ENCODE measurements around the gene PHF12. TPM values are rescaled to one million over a fixed set of nuclear protein-coding genes. Genes with fewer than 3 reads are reported as not detected.

PHF12 gene
- total and polyA plus RNA-seq, 11 donors: 8.2 to 31.2 (median 20.9) TPM

- Histone ChIP-seq H3K4me1 (peaks cover 0 to 17% (median 9%) of the 10 kb centered on the region in 12 donors), H3K27ac (peak overlapping the region in 11 of 12 donors; percentile 68 to 88 (median 75)), H3K4me3 (peak overlapping the region; percentile 69 to 93 (median 76)), H3K27me3 (no peaks in the 10 kb centered on the region), H3K9me3 (no peaks in the 10 kb centered on the region), H3K36me3 (peaks cover 0 to 45% (median 37%) of the 10 kb centered on the region in 9 donors)
- WGBS, 4 donors: 12 to 21% (median 19%) methylated on average over 5 of the region's 5 CpGs
- ATAC-seq: no peak
- no peak for TF ChIP-seq POLR2A (IDR thresholded peaks at IDR 0.05)
- TF ChIP-seq, protein P1, sequence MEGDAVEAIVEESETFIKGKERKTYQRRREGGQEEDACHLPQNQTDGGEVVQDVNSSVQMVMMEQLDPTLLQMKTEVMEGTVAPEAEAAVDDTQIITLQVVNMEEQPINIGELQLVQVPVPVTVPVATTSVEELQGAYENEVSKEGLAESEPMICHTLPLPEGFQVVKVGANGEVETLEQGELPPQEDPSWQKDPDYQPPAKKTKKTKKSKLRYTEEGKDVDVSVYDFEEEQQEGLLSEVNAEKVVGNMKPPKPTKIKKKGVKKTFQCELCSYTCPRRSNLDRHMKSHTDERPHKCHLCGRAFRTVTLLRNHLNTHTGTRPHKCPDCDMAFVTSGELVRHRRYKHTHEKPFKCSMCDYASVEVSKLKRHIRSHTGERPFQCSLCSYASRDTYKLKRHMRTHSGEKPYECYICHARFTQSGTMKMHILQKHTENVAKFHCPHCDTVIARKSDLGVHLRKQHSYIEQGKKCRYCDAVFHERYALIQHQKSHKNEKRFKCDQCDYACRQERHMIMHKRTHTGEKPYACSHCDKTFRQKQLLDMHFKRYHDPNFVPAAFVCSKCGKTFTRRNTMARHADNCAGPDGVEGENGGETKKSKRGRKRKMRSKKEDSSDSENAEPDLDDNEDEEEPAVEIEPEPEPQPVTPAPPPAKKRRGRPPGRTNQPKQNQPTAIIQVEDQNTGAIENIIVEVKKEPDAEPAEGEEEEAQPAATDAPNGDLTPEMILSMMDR (IDR thresholded peaks at IDR 0.05): no peak
- intact Hi-C loops (cut with DNase I): loop anchor here in 3 of 10 donors (5.0 to 10.0 kb wide), 3 partner anchors 42 to 91 kb away; partner anchors contain the start of gene FLOT2 (in 1 of the 3)
- no peak for DNase-seq
Measured at GRCh38 chr17:28855336-28855679, 96.0 kb downstream of the PHF12 start.

MicroRNAs within 50 kb of the gene (microRNA counts, 767-probe panel; counts per million panel counts)
- microRNA hsa-miR-144-3p (3,007 to 3,436 counts per million in 2 donors), microRNA hsa-miR-451a (4,973 to 5,163 counts per million in 2 donors)

Small RNA genes within 50 kb of the gene (microRNA-seq; reads per million reads assigned to microRNA genes)
- 0 reads per million in 4 donors for gene MIR451B

Other genes with a start within 250 kb of the PHF12 start
- 1 to 10 TPM in 6 of 9 donors, under 1 TPM in 3; 0.65 to 2.3 (median 1.0) TPM for gene PROCA1, start 239.6 kb downstream of the PHF12 start, total RNA-seq
- gene PROCA1, start 239.6 kb downstream of the PHF12 start, polyA plus RNA-seq: 1 to 10 TPM in 1 of 2 donors, under 1 TPM in 1; 0.64 to 2.6 TPM
- gene RAB34, start 233.7 kb downstream of the PHF12 start, total RNA-seq: 10 to 100 TPM; 11.5 to 31.7 (median 14.9) TPM
- gene RAB34, start 233.7 kb downstream of the PHF12 start, polyA plus RNA-seq: 10 to 100 TPM; 17.7 to 25.1 TPM
- gene RPL23A, start 231.5 kb downstream of the PHF12 start, total RNA-seq: 1,000 to 10,000 TPM in 1 of 9 donors, 100 to 1,000 TPM in 8; 255 to 1,006 (median 869) TPM
- 1,000 to 10,000 TPM in 1 of 2 donors, 100 to 1,000 TPM in 1; 458 to 1,439 TPM for gene RPL23A, start 231.5 kb downstream of the PHF12 start, polyA plus RNA-seq
- gene TLCD1, start 225.3 kb downstream of the PHF12 start, total RNA-seq: 1 to 10 TPM in 7 of 9 donors, under 1 TPM in 2; 0.52 to 4.8 (median 1.7) TPM
- 10 to 100 TPM in 1 of 2 donors, 1 to 10 TPM in 1; 2.5 to 11.7 TPM for gene TLCD1, start 225.3 kb downstream of the PHF12 start, polyA plus RNA-seq
- 1 to 10 TPM in 5 of 9 donors, under 1 TPM in 4; 0.28 to 2.8 (median 1.2) TPM for gene NEK8, start 222.7 kb downstream of the PHF12 start, total RNA-seq
- gene NEK8, start 222.7 kb downstream of the PHF12 start, polyA plus RNA-seq: 1 to 10 TPM; 1.0 to 1.1 TPM
- gene TRAF4, start 207.5 kb downstream of the PHF12 start, total RNA-seq: 10 to 100 TPM in 1 of 9 donors, 1 to 10 TPM in 8; 1.5 to 11.5 (median 2.7) TPM
- 1 to 10 TPM; 1.9 to 4.5 TPM for gene TRAF4, start 207.5 kb downstream of the PHF12 start, polyA plus RNA-seq
- gene FAM222B, start 108.7 kb downstream of the PHF12 start, total RNA-seq: 10 to 100 TPM; 14.4 to 33.2 (median 16.7) TPM
- 10 to 100 TPM in 1 of 2 donors, 1 to 10 TPM in 1; 9.2 to 28.1 TPM for gene FAM222B, start 108.7 kb downstream of the PHF12 start, polyA plus RNA-seq
- 10 to 100 TPM; 28.0 to 78.2 (median 41.1) TPM for gene ERAL1, start 96.5 kb downstream of the PHF12 start, total RNA-seq
- gene ERAL1, start 96.5 kb downstream of the PHF12 start, polyA plus RNA-seq: 10 to 100 TPM; 35.5 to 63.9 TPM
- gene FLOT2, start 53.8 kb downstream of the PHF12 start, total RNA-seq: 100 to 1,000 TPM in 3 of 9 donors, 10 to 100 TPM in 6; 81.1 to 139 (median 95.2) TPM
- 10 to 100 TPM; 52.7 to 68.5 TPM for gene FLOT2, start 53.8 kb downstream of the PHF12 start, polyA plus RNA-seq
- 1 to 10 TPM; 2.2 to 4.8 (median 2.6) TPM for gene DHRS13, start 48.4 kb downstream of the PHF12 start, total RNA-seq
- gene DHRS13, start 48.4 kb downstream of the PHF12 start, polyA plus RNA-seq: 1 to 10 TPM; 3.6 to 6.3 TPM
- under 1 TPM in 1 of 9 donors, not detected in 8; 0.25 TPM for gene SEZ6, start 54.5 kb upstream of the PHF12 start, total RNA-seq
- gene SEZ6, start 54.5 kb upstream of the PHF12 start, polyA plus RNA-seq: not detected
- 1 to 10 TPM in 4 of 9 donors, under 1 TPM in 4, not detected in 1; 0.26 to 5.2 (median 1.00) TPM for gene PIPOX, start 91.6 kb upstream of the PHF12 start, total RNA-seq
- under 1 TPM; 0.11 to 0.42 TPM for gene PIPOX, start 91.6 kb upstream of the PHF12 start, polyA plus RNA-seq
- 100 to 1,000 TPM; 241 to 340 (median 300) TPM for gene MYO18A, start 228.9 kb upstream of the PHF12 start, total RNA-seq
- 100 to 1,000 TPM in 1 of 2 donors, 10 to 100 TPM in 1; 83.5 to 306 TPM for gene MYO18A, start 228.9 kb upstream of the PHF12 start, polyA plus RNA-seq